Mucosa of rectum (tissue), 2 donors: ENCODE measurements around the gene FOSL1.

Experiments used
- H3K27ac ChIP-seq, 2 donors: one replicate each; pipeline ENCODE4 v1.7.0; 2013; ENCODE audit warnings: inconsistent platforms in 2 of 2, low read depth in 2 of 2, low read length in 2 of 2
- H3K27me3 ChIP-seq, 2 donors: one replicate each; pipeline ENCODE4 v1.7.0; 2013; ENCODE audit warnings: low read length in 2 of 2; ENCODE audit not compliant: control insufficient read depth in 2 of 2, insufficient read depth in 2 of 2
- H3K36me3 ChIP-seq, 2 donors: one replicate each; pipeline ENCODE4 v1.7.0; 2013; ENCODE audit warnings: low read length in 2 of 2; ENCODE audit not compliant: control insufficient read depth in 2 of 2, insufficient read depth in 2 of 2
- H3K4me1 ChIP-seq, 2 donors: one replicate each; pipeline ENCODE4 v1.7.0; 2013; ENCODE audit warnings: low read length in 2 of 2, mild to moderate bottlenecking in 1 of 2; ENCODE audit not compliant: control insufficient read depth in 2 of 2, insufficient read depth in 2 of 2
- H3K4me3 ChIP-seq, 2 donors: one replicate each; pipeline ENCODE4 v1.7.0; 2013; ENCODE audit warnings: low read length in 2 of 2
- H3K9ac ChIP-seq, 2 donors: one replicate each; pipeline ENCODE4 v1.7.0; 2013; ENCODE audit warnings: low read length in 2 of 2, low read depth in 1 of 2, mild to moderate bottlenecking in 1 of 2
- H3K9me3 ChIP-seq, 2 donors: one replicate each; pipeline ENCODE4 v1.7.0; 2013; ENCODE audit warnings: low read length in 2 of 2; ENCODE audit not compliant: control insufficient read depth in 2 of 2
- donor health status: healthy.
- donor health status: Normal muscosa, but diverticular disease.

The FOSL1 gene

GRCh38 chr11:65843811-65844210, 56.4 kb downstream of the FOSL1 start:
- Histone ChIP-seq H3K4me1 (peaks cover 0 to 4% of the 10 kb centered on the region in 2 donors), H3K4me3 (no peak overlapping the region), H3K9ac (peak overlapping the region in 1 of 2 donors; percentile 13), H3K27me3 (no peaks in the 10 kb centered on the region), H3K36me3 (no peaks in the 10 kb centered on the region), H3K9me3 (no peaks in the 10 kb centered on the region), H3K27ac (peak overlapping the region; percentile 31 to 57)

- Histone ChIP-seq H3K9me3 (no peaks in the 10 kb centered on the region), H3K4me3 (no peak overlapping the region), H3K36me3 (no peaks in the 10 kb centered on the region), H3K4me1 (peaks cover 0 to 4% of the 10 kb centered on the region in 2 donors), H3K9ac (no peak overlapping the region), H3K27ac (no peak overlapping the region), H3K27me3 (no peaks in the 10 kb centered on the region)
Observed at GRCh38 chr11:65842144-65842543, 58.0 kb downstream of the FOSL1 start.
